Measurements from ENCODE around the gene SLC38A3. TPM values are rescaled to one million over a fixed set of nuclear protein-coding genes. Genes with fewer than 3 reads are reported as not detected.

SLC38A3 gene
- total RNA-seq, 1 donor, result 0.36 TPM

- no peak for DNase-seq (ENCODE audit: insufficient read length, low spot score, missing footprints)
Observed at GRCh38 chr3:50212971-50213370, 7.9 kb downstream of the SLC38A3 start.

GRCh38 chr3:50213373-50213772, 8.3 kb downstream of the SLC38A3 start:
- no peaks in the 10 kb centered on the region for H4K20me1 ChIP-seq (ENCODE audit: insufficient read depth, low read length)
- no peak overlapping the region for H3K27ac ChIP-seq (ENCODE audit: low read depth, low read length)
- no peak overlapping the region for H3K4me3 ChIP-seq (ENCODE audit: insufficient read depth, low read length)
- peaks cover 5% of the 10 kb centered on the region for H3K27me3 ChIP-seq (ENCODE audit: insufficient read depth, low read length)
- no peak for TF ChIP-seq CTCF (IDR thresholded peaks at IDR 0.05; ENCODE audit: extremely low read depth, low read depth, low read length)
- no peaks in the 10 kb centered on the region for H3K79me2 ChIP-seq (ENCODE audit: insufficient read depth, low read length)
- H3K4me1 ChIP-seq (ENCODE audit: insufficient read depth, low read length), result peaks cover 10% of the 10 kb centered on the region
- no peak overlapping the region for H2AFZ ChIP-seq (ENCODE audit: low read length)
- H3K36me3 ChIP-seq (ENCODE audit: insufficient read depth, low read length), result no peaks in the 10 kb centered on the region
- no peak for DNase-seq (ENCODE audit: insufficient read length, low spot score, missing footprints)
- H3K9me3 ChIP-seq (ENCODE audit: low read depth, low read length), result no peaks in the 10 kb centered on the region
- H3K4me2 ChIP-seq (ENCODE audit: insufficient read depth, low read length), result no peak overlapping the region

More at GRCh38 chr3:50212971-50213370, 7.9 kb downstream of the SLC38A3 start:
- H3K79me2 ChIP-seq (ENCODE audit: insufficient read depth, low read length), result no peaks in the 10 kb centered on the region
- no peaks in the 10 kb centered on the region for H3K9me3 ChIP-seq (ENCODE audit: low read depth, low read length)
- peaks cover 10% of the 10 kb centered on the region for H3K4me1 ChIP-seq (ENCODE audit: insufficient read depth, low read length)
- no peak overlapping the region for H3K4me3 ChIP-seq (ENCODE audit: insufficient read depth, low read length)
- H4K20me1 ChIP-seq (ENCODE audit: insufficient read depth, low read length), result no peaks in the 10 kb centered on the region
- H3K36me3 ChIP-seq (ENCODE audit: insufficient read depth, low read length), result no peaks in the 10 kb centered on the region
- peaks cover 5% of the 10 kb centered on the region for H3K27me3 ChIP-seq (ENCODE audit: insufficient read depth, low read length)
- no peak for TF ChIP-seq CTCF (IDR thresholded peaks at IDR 0.05; ENCODE audit: extremely low read depth, low read depth, low read length)
- no peak overlapping the region for H3K4me2 ChIP-seq (ENCODE audit: insufficient read depth, low read length)
- no peak overlapping the region for H2AFZ ChIP-seq (ENCODE audit: low read length)
- H3K27ac ChIP-seq (ENCODE audit: low read depth, low read length), result no peak overlapping the region

- H2AFZ ChIP-seq (ENCODE audit: low read length), result no peak overlapping the region
Observed at GRCh38 chr3:50214824-50215223, 9.8 kb downstream of the SLC38A3 start.

GRCh38 chr3:50215529-50215928, 10.5 kb downstream of the SLC38A3 start:
- no peaks in the 10 kb centered on the region for H3K79me2 ChIP-seq (ENCODE audit: insufficient read depth, low read length)
- no peak overlapping the region for H3K27ac ChIP-seq (ENCODE audit: low read depth, low read length)
- H3K4me2 ChIP-seq (ENCODE audit: insufficient read depth, low read length), result no peak overlapping the region
- no peaks in the 10 kb centered on the region for H3K9me3 ChIP-seq (ENCODE audit: low read depth, low read length)
- no peak overlapping the region for H2AFZ ChIP-seq (ENCODE audit: low read length)
- no peak overlapping the region for H3K4me3 ChIP-seq (ENCODE audit: insufficient read depth, low read length)
- H3K4me1 ChIP-seq (ENCODE audit: insufficient read depth, low read length), result peaks cover 10% of the 10 kb centered on the region
- H3K27me3 ChIP-seq (ENCODE audit: insufficient read depth, low read length), result peaks cover 2% of the 10 kb centered on the region
- peak; percentile 80 for DNase-seq (ENCODE audit: insufficient read length, low spot score, missing footprints)
- H4K20me1 ChIP-seq (ENCODE audit: insufficient read depth, low read length), result no peaks in the 10 kb centered on the region
- H3K36me3 ChIP-seq (ENCODE audit: insufficient read depth, low read length), result no peaks in the 10 kb centered on the region
- no peak for TF ChIP-seq CTCF (IDR thresholded peaks at IDR 0.05; ENCODE audit: extremely low read depth, low read depth, low read length)

More at GRCh38 chr3:50214824-50215223, 9.8 kb downstream of the SLC38A3 start:
- Histone ChIP-seq H3K4me3 (ENCODE audit: insufficient read depth, low read length) (no peak overlapping the region), H3K79me2 (ENCODE audit: insufficient read depth, low read length) (no peaks in the 10 kb centered on the region), H3K27me3 (ENCODE audit: insufficient read depth, low read length) (peaks cover 2% of the 10 kb centered on the region), H3K9me3 (ENCODE audit: low read depth, low read length) (no peaks in the 10 kb centered on the region), H3K4me2 (ENCODE audit: insufficient read depth, low read length) (no peak overlapping the region), H3K36me3 (ENCODE audit: insufficient read depth, low read length) (no peaks in the 10 kb centered on the region), H3K4me1 (ENCODE audit: insufficient read depth, low read length) (peaks cover 10% of the 10 kb centered on the region), H3K27ac (ENCODE audit: low read depth, low read length) (no peak overlapping the region), H4K20me1 (ENCODE audit: insufficient read depth, low read length) (no peaks in the 10 kb centered on the region)
- no peak for TF ChIP-seq CTCF (IDR thresholded peaks at IDR 0.05; ENCODE audit: extremely low read depth, low read depth, low read length)
- DNase-seq (ENCODE audit: insufficient read length, low spot score, missing footprints), result no peak

Data from osteoblast (primary cell).